HepG2 (cell line): ENCODE measurements around the gene TREH. TPM values are rescaled to one million over a fixed set of nuclear protein-coding genes. Genes with fewer than 3 reads are reported as not detected.
A peak's percentile ranks its signal among the peaks of the same experiment; 100 is the strongest.

Source experiments
- ARID4A ChIP-seq: sonication (generic); formaldehyde crosslinking; IDR thresholded peaks from 2 replicates; pipeline ENCODE4 v1.5.0; 2020; ENCODE audit warnings: mild to moderate bottlenecking, missing genetic modification reagents, borderline replicate concordance
- CENPT ChIP-seq: sonication (generic); formaldehyde crosslinking; IDR thresholded peaks from 2 replicates; pipeline ENCODE4 v1.8.0; 2022; ENCODE audit warnings: low read depth, mild to moderate bottlenecking, moderate library complexity, missing genetic modification reagents
- HNRNPK ChIP-seq: fragments of 200-400 bp; formaldehyde crosslinking; IDR thresholded peaks from 2 replicates; pipeline ENCODE4 v1.6.1; 2018; ENCODE audit warnings: low read length, low read depth, moderate library complexity, mild to moderate bottlenecking; ENCODE audit not compliant: poor library complexity, severe bottlenecking
- JUNB ChIP-seq: sonication (generic); formaldehyde crosslinking; IDR thresholded peaks from 2 replicates; pipeline ENCODE4 v1.8.0; 2022; ENCODE audit warnings: missing genetic modification reagents, mild to moderate bottlenecking, borderline replicate concordance
- MTA1 ChIP-seq: sonication (generic); formaldehyde crosslinking; IDR thresholded peaks from 2 replicates; pipeline ENCODE4 v1.4.0; 2020; ENCODE audit warnings: missing genetic modification reagents, mild to moderate bottlenecking, borderline replicate concordance
- PLRG1 ChIP-seq: fragments of 450-650 bp; conservative IDR thresholded peaks from 2 replicates; pipeline ENCODE4 v1.6.1; 2016
- RBFOX2 ChIP-seq: fragments of 200-400 bp; formaldehyde crosslinking; IDR thresholded peaks from 2 replicates; pipeline ENCODE4 v1.6.1; 2017; ENCODE audit warnings: low read depth, mild to moderate bottlenecking, low read length
- ZNF17 ChIP-seq: sonication (generic); formaldehyde crosslinking; IDR thresholded peaks from 2 replicates; pipeline ENCODE4 v1.5.0; 2020; ENCODE audit warnings: mild to moderate bottlenecking, missing genetic modification reagents
- ZNF512 ChIP-seq: sonication (generic); formaldehyde crosslinking; IDR thresholded peaks from 2 replicates; pipeline ENCODE4 v1.4.0; 2020; ENCODE audit warnings: mild to moderate bottlenecking, missing genetic modification reagents
- ZNF563 ChIP-seq: sonication (generic); formaldehyde crosslinking; IDR thresholded peaks from 2 replicates; pipeline ENCODE4 v1.8.0; 2022; ENCODE audit warnings: mild to moderate bottlenecking, moderate library complexity, missing genetic modification reagents
- ZNF619 ChIP-seq: sonication (generic); formaldehyde crosslinking; IDR thresholded peaks from 2 replicates; pipeline ENCODE4 v1.4.0; 2020; ENCODE audit warnings: mild to moderate bottlenecking, missing genetic modification reagents
- ZNF703 ChIP-seq: sonication (generic); formaldehyde crosslinking; IDR thresholded peaks from 2 replicates; pipeline ENCODE4 v1.5.1; 2020; ENCODE audit warnings: missing genetic modification reagents, mild to moderate bottlenecking, moderate library complexity, borderline replicate concordance
- ZNF782 ChIP-seq: sonication (generic); formaldehyde crosslinking; IDR thresholded peaks from 2 replicates; pipeline ENCODE4 v1.4.0; 2020; ENCODE audit warnings: missing genetic modification reagents, mild to moderate bottlenecking, borderline replicate concordance
- polyA plus RNA-seq, 8 experiments: library from polyadenylated mRNA; depleted of rRNA in 3 of 8; stranded (reverse) in 7 of 8; unstranded in 1 of 8; fragments of >200 nt; fragmentation: Illumina TruSeq in 4 of 8; extraction: Trizol in 4 of 8; gene quantifications; 2 replicates each; pipeline versions ENCODE4 v1.2.1 to v1.2.3, GENCODE V29; 2011 to 2016; ENCODE audit warnings: low read depth in 4 of 8, missing spikeins in 1 of 8, mixed read lengths in 1 of 8; ENCODE audit not compliant: insufficient read depth in 1 of 8
- total RNA-seq, 5 experiments: library from RNA; depleted of rRNA; stranded (reverse); fragments of >200 nt; fragmentation: Illumina TruSeq; extraction: Trizol; gene quantifications; 2 replicates each; pipeline ENCODE4 v1.2.3, GENCODE V29; 2016; ENCODE audit warnings: low read depth in 1 of 5
- TF ChIP-seq, protein P1 (sequence below), 2 experiments: sonication (generic) in 1 of 2; formaldehyde crosslinking in 1 of 2; IDR thresholded peaks; 2 replicates each; pipeline versions ENCODE4 v1.4.0 to v1.6.1; 2018 to 2020; ENCODE audit warnings: missing genetic modification reagents in 2 of 2, borderline replicate concordance in 1 of 2, low read depth in 1 of 2, mild to moderate bottlenecking in 1 of 2, missing biosample characterization in 1 of 2
- TF ChIP-seq, protein P2 (sequence below): sonication (generic); formaldehyde crosslinking; IDR thresholded peaks from 2 replicates; pipeline ENCODE4 v1.4.0; 2020; ENCODE audit warnings: missing genetic modification reagents
- TF ChIP-seq, protein P3 (sequence below): sonication (generic); formaldehyde crosslinking; IDR thresholded peaks from 2 replicates; pipeline ENCODE4 v1.4.0; 2020; ENCODE audit warnings: mild to moderate bottlenecking, missing genetic modification reagents

The TREH gene
- total and polyA plus RNA-seq, 2 of the 13 experiments (the other 11 are each of a cell fraction or from before 2014, with no cell fraction given) = 0.53 to 0.86 TPM

DNA sequence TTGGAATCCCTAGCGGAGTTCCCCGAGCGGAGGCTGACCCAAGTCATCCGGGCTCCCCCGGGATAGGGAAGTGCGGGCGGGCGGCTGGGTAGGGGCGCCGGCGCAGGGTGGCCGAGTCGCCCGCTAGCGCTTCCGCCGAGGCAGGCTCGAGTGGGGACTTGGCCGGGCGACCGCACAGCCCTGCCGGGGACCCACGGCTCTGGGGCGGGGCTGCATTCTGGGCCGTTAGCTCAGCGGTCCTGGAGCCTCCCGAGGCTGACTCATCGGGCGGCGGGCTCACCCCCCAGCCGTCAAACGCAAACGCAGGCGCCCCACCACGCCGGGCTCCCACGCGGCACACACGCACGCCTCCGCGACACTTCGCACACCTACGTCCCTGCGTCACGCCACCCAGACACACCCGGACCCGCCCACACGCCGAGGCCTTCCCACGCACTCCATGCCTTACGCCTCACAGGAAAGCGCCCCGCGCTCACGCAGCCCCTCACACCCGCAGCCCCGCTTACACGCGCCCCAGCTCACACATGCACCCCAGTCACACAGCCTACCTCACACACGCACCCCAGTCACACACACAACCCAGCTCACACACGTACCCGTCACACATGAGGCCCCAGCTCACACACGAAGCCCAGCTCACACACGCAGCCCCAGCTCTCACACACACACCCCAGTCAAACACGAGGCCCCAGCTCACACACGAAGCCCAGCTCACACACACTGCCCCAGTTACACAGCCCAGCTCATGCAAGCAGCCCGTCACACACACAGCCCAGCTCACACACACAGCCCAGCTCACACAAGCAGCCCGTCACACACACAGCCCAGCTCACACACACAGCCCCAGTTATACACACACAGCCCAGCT lies 70.9 kb downstream of the TREH start (continued):
- TF ChIP-seq, protein P1, sequence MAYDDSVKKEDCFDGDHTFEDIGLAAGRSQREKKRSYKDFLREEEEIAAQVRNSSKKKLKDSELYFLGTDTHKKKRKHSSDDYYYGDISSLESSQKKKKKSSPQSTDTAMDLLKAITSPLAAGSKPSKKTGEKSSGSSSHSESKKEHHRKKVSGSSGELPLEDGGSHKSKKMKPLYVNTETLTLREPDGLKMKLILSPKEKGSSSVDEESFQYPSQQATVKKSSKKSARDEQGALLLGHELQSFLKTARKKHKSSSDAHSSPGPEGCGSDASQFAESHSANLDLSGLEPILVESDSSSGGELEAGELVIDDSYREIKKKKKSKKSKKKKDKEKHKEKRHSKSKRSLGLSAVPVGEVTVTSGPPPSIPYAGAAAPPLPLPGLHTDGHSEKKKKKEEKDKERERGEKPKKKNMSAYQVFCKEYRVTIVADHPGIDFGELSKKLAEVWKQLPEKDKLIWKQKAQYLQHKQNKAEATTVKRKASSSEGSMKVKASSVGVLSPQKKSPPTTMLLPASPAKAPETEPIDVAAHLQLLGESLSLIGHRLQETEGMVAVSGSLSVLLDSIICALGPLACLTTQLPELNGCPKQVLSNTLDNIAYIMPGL (CRISPR knock-in tag; IDR thresholded peaks at IDR 0.05; ENCODE audit: borderline replicate concordance in 1 of 2, low read depth in 1 of 2) = peak in 1 of 2 experiments; percentile 54; a peak in 1 of 4 replicates
- TF ChIP-seq ZNF782 (CRISPR knock-in tag) (0 out of 2 replicates have a peak, but pooled peaks have one; percentile 21), ZNF619 (no peak), RBFOX2 (peak; percentile 56; the same call in 1 of the 2 replicates), CENPT (no peak), ZNF512 (CRISPR knock-in tag) (no peak), ZNF17 (CRISPR knock-in tag) (no peak), MTA1 (CRISPR knock-in tag) (peak; percentile 16; the same call in 1 of the 2 replicates), ARID4A (CRISPR knock-in tag) (0 out of 2 replicates have a peak, but pooled peaks have one; percentile 46), ZNF703 (CRISPR knock-in tag) (no peak), PLRG1 (no peak), HNRNPK (peak; percentile 33), ZNF563 (peak; percentile 14; the same call in 1 of the 2 replicates), JUNB (CRISPR knock-in tag) (0 out of 2 replicates have a peak, but pooled peaks have one; percentile 7)
- TF ChIP-seq, protein P2, sequence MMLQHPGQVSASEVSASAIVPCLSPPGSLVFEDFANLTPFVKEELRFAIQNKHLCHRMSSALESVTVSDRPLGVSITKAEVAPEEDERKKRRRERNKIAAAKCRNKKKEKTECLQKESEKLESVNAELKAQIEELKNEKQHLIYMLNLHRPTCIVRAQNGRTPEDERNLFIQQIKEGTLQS = peak; percentile 72
- TF ChIP-seq, protein P3, sequence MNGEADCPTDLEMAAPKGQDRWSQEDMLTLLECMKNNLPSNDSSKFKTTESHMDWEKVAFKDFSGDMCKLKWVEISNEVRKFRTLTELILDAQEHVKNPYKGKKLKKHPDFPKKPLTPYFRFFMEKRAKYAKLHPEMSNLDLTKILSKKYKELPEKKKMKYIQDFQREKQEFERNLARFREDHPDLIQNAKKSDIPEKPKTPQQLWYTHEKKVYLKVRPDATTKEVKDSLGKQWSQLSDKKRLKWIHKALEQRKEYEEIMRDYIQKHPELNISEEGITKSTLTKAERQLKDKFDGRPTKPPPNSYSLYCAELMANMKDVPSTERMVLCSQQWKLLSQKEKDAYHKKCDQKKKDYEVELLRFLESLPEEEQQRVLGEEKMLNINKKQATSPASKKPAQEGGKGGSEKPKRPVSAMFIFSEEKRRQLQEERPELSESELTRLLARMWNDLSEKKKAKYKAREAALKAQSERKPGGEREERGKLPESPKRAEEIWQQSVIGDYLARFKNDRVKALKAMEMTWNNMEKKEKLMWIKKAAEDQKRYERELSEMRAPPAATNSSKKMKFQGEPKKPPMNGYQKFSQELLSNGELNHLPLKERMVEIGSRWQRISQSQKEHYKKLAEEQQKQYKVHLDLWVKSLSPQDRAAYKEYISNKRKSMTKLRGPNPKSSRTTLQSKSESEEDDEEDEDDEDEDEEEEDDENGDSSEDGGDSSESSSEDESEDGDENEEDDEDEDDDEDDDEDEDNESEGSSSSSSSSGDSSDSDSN = peak; percentile 68; the same call in 1 of the 2 replicates
